Panc1 (cell line): Measurements from ENCODE around the gene CCDC80. TPM values are rescaled to one million over a fixed set of nuclear protein-coding genes. Genes with fewer than 3 reads are reported as not detected.

ENCODE experiments used
- ATAC-seq: fragments of 200-7000 bp; cut with Tn5 transposase; 2 replicates; pipeline ENCODE4 v1.9.1; 2020; ENCODE audit warnings: mild to moderate bottlenecking, moderate library complexity
- BruUV-seq: library from RNA; stranded (reverse); fragments of 400-500 nt; replicated peaks from 2 replicates; lab custom pipeline; 2021; lab: Mats Ljungman, UMichigan
- CTCF ChIA-PET: fragments of 300-600 bp; sonication (Branson Sonifier 250); formaldehyde crosslinking; loops from one replicate; lab custom pipeline; 2022; ENCODE audit warnings: antibody characterized with exemption; lab: Charles Lee
- POLR2A ChIA-PET: fragments of 300-600 bp; sonication (Branson Sonifier 250); formaldehyde crosslinking; loops from one replicate; lab custom pipeline; 2022; ENCODE audit warnings: antibody characterized with exemption; lab: Charles Lee
- DNase-seq: peaks from one replicate; pipeline ENCODE4 v3.0.0-alpha.2; 2010; ENCODE audit warnings: low read depth, low spot score
- H3K27ac ChIP-seq: 2 replicates; pipeline ENCODE4 v1.5.1; 2011; ENCODE audit warnings: mild to moderate bottlenecking, low read length, inconsistent platforms
- H3K27me3 ChIP-seq: fragments of 200-500 bp; sonication (Bioruptor generic); 2 replicates; pipeline ENCODE4 v1.6.0; 2014; ENCODE audit warnings: low read length, inconsistent platforms; ENCODE audit not compliant: control insufficient read depth, insufficient read depth
- H3K36me3 ChIP-seq: fragments of 200-500 bp; sonication (Bioruptor generic); 2 replicates; pipeline ENCODE4 v1.5.1; 2014; ENCODE audit warnings: inconsistent platforms, mild to moderate bottlenecking, low read length, moderate library complexity; ENCODE audit not compliant: control insufficient read depth, insufficient read depth
- H3K4me1 ChIP-seq: 2 replicates; pipeline ENCODE4 v1.5.1; 2011; ENCODE audit warnings: inconsistent platforms, mild to moderate bottlenecking, low read length, moderate library complexity; ENCODE audit not compliant: control insufficient read depth, insufficient read depth
- H3K4me3 ChIP-seq, 2 experiments: 2 replicates each; pipeline ENCODE4 v1.5.1; 2011 to 2012; ENCODE audit warnings: low read depth in 2 of 2, low read length in 2 of 2, mild to moderate bottlenecking in 2 of 2, inconsistent platforms in 1 of 2, moderate library complexity in 1 of 2
- H3K9me3 ChIP-seq: fragments of 200-500 bp; sonication (Bioruptor generic); 2 replicates; pipeline ENCODE4 v1.5.1; 2014; ENCODE audit warnings: low read depth, mild to moderate bottlenecking, inconsistent platforms, low read length, moderate library complexity; ENCODE audit not compliant: control insufficient read depth, insufficient read depth
- POLR2AphosphoS5 ChIP-seq: IDR thresholded peaks from 2 replicates; pipeline ENCODE4 v1.6.1; 2012; ENCODE audit warnings: mild to moderate bottlenecking, low read depth, low read length, moderate library complexity
- SIN3A ChIP-seq: IDR thresholded peaks from 2 replicates; pipeline ENCODE4 v1.6.1; 2012; ENCODE audit warnings: low read depth, mild to moderate bottlenecking, low read length, moderate library complexity, borderline replicate concordance; ENCODE audit not compliant: insufficient read depth
- TCF7L2 ChIP-seq: IDR thresholded peaks from 2 replicates; pipeline ENCODE4 v1.6.1; 2011; ENCODE audit warnings: mild to moderate bottlenecking, low read depth, low read length, inconsistent platforms
- in situ Hi-C: cut with HindIII; loops from 2 replicates; pipeline ENCODE4 v1.10.0; 2016; ENCODE audit warnings: low sequenced_read_pairs, low pct_unique_long_range_greater_than_20kb
- intact Hi-C: fragments of 100-400 bp; cut with micrococcal nuclease; formaldehyde crosslinking; loops from one replicate; pipeline ENCODE4 v1.10.0; 2022; ENCODE audit not compliant: unreplicated experiment
- total RNA-seq: library from RNA; stranded (reverse); gene quantifications from one replicate; pipeline ENCODE4 v1.2.1, GENCODE V29; 2021; ENCODE audit not compliant: unreplicated experiment
- TF ChIP-seq, protein P1 (sequence below): fragments of 450-650 bp; IDR thresholded peaks from 2 replicates; pipeline ENCODE4 v1.5.1; 2017; ENCODE audit warnings: mild to moderate bottlenecking
- TF ChIP-seq, protein P2 (sequence below), 2 experiments: IDR thresholded peaks; 2 replicates each; pipeline ENCODE4 v1.6.1; 2011 to 2012; ENCODE audit warnings: low read depth in 2 of 2, control low read depth in 1 of 2, low read length in 1 of 2, mild to moderate bottlenecking in 1 of 2, moderate library complexity in 1 of 2; ENCODE audit not compliant: insufficient read depth in 1 of 2

CCDC80 gene
- total RNA-seq, 1 experiment from 2014 or later, result 0.64 TPM

DNA sequence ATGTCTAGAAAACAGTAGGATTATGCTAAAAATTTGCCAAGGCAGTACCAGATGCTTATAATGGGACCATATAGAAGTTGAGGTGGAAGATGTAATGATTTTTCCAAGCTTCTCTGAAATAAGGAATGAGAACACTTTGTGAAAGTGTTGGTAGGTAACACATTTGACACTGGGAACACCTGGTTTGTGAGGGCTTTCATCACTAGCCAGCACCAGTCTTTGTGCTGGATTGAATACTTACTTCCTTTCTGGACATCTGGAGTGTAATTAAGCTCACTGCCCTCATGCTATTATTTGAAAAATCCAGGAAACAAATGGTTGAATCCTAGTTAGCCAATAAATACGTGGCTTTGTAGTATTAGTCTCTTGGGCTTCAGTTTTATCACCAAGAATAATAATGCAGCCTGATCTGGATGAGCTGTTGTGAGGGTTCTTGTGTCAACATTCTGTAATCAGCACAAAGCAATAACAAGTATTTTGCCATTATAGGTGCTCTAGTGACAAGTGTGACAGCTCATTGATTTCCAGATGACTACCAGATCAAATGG is 12.9 kb downstream of the CCDC80 start:
- no peak for ATAC-seq
- BruUV-seq, result no TSS peak
- no peak overlapping the region for H3K27ac ChIP-seq
- no peaks in the 10 kb centered on the region for H3K4me1 ChIP-seq
- no peak overlapping the region for H3K4me3 ChIP-seq
- POLR2A ChIA-PET, result no interaction called here
- DNase-seq, result no peak
- intact Hi-C loops (no loop called here), in situ Hi-C loops (loop anchor here (25.0 kb wide), 1 partner anchor 359 kb away; the partner anchor contains the start of genes CD200R1 and GTPBP8)
- CTCF ChIA-PET, result no interaction called here
- peaks cover 3% of the 10 kb centered on the region for H3K27me3 ChIP-seq
- no peaks in the 10 kb centered on the region for H3K9me3 ChIP-seq
- H3K36me3 ChIP-seq, result no peaks in the 10 kb centered on the region
- no peak for TF ChIP-seq POLR2AphosphoS5
- TF ChIP-seq TCF7L2, result no peak
- TF ChIP-seq, protein P1, sequence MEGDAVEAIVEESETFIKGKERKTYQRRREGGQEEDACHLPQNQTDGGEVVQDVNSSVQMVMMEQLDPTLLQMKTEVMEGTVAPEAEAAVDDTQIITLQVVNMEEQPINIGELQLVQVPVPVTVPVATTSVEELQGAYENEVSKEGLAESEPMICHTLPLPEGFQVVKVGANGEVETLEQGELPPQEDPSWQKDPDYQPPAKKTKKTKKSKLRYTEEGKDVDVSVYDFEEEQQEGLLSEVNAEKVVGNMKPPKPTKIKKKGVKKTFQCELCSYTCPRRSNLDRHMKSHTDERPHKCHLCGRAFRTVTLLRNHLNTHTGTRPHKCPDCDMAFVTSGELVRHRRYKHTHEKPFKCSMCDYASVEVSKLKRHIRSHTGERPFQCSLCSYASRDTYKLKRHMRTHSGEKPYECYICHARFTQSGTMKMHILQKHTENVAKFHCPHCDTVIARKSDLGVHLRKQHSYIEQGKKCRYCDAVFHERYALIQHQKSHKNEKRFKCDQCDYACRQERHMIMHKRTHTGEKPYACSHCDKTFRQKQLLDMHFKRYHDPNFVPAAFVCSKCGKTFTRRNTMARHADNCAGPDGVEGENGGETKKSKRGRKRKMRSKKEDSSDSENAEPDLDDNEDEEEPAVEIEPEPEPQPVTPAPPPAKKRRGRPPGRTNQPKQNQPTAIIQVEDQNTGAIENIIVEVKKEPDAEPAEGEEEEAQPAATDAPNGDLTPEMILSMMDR, result no peak
- TF ChIP-seq, protein P2, sequence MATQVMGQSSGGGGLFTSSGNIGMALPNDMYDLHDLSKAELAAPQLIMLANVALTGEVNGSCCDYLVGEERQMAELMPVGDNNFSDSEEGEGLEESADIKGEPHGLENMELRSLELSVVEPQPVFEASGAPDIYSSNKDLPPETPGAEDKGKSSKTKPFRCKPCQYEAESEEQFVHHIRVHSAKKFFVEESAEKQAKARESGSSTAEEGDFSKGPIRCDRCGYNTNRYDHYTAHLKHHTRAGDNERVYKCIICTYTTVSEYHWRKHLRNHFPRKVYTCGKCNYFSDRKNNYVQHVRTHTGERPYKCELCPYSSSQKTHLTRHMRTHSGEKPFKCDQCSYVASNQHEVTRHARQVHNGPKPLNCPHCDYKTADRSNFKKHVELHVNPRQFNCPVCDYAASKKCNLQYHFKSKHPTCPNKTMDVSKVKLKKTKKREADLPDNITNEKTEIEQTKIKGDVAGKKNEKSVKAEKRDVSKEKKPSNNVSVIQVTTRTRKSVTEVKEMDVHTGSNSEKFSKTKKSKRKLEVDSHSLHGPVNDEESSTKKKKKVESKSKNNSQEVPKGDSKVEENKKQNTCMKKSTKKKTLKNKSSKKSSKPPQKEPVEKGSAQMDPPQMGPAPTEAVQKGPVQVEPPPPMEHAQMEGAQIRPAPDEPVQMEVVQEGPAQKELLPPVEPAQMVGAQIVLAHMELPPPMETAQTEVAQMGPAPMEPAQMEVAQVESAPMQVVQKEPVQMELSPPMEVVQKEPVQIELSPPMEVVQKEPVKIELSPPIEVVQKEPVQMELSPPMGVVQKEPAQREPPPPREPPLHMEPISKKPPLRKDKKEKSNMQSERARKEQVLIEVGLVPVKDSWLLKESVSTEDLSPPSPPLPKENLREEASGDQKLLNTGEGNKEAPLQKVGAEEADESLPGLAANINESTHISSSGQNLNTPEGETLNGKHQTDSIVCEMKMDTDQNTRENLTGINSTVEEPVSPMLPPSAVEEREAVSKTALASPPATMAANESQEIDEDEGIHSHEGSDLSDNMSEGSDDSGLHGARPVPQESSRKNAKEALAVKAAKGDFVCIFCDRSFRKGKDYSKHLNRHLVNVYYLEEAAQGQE (IDR thresholded peaks at IDR 0.05; ENCODE audit: insufficient read depth in 1 of 2, low read depth in 2 of 2, low read length in 1 of 2), result no peak
- TF ChIP-seq SIN3A, result no peak

DNA sequence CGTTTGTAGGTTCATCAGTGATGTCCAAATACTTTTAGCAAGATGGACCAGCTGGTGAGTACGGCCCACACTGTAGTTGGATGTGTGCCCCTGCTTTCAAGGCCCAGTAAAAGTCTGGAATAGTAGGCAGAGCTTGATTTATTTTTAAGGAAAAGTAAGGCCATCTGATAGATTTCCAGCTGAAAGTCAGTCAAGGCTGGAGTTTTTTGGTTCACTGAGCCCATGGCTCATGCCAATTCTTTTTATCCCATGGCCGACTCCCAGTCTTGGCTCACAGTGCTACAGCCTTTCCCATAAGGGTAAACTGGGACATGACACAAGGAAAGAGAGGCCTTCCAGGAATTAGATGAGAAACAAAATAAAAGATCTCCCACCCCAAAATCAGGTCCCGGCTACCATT is 13.5 kb downstream of the CCDC80 start:
- Histone ChIP-seq H3K4me3 (no peak overlapping the region), H3K4me1 (no peaks in the 10 kb centered on the region), H3K9me3 (no peaks in the 10 kb centered on the region), H3K27me3 (peaks cover 2% of the 10 kb centered on the region; the same call in 1 of the 2 replicates), H3K36me3 (no peaks in the 10 kb centered on the region), H3K27ac (no peak overlapping the region)
- ChIA-PET CTCF (no interaction called here), POLR2A (no interaction called here)
- BruUV-seq, result no TSS peak
- ATAC-seq (no peak), DNase-seq (no peak)
- in situ Hi-C loops (loop anchor here (25.0 kb wide), 1 partner anchor 360 kb away; the partner anchor contains the start of genes CD200R1 and GTPBP8), intact Hi-C loops (no loop called here)
- no peak for TF ChIP-seq POLR2AphosphoS5
- no peak for TF ChIP-seq TCF7L2
- TF ChIP-seq, protein P2 (IDR thresholded peaks at IDR 0.05; ENCODE audit: insufficient read depth in 1 of 2, low read depth in 2 of 2, low read length in 1 of 2), result no peak
- no peak for TF ChIP-seq SIN3A
- TF ChIP-seq, protein P1, result no peak
